MM.1S (cell line): ENCODE data around the gene CCSER1.
"Not testable (repeated sequence)": the region's sequence is repeated elsewhere in the genome, so short reads cannot be mapped to it uniquely, and the experiment has no call there.

Source experiments
- DNase-seq: peaks from one replicate; pipeline ENCODE4 v3.0.0-alpha.2; 2015
- H2AFZ ChIP-seq: fragments of 300-600 bp; sonication (generic); 2 replicates; pipeline ENCODE4 v1.6.0; 2016; ENCODE audit warnings: antibody characterized with exemption, low read length
- H3F3A ChIP-seq: fragments of 300-600 bp; sonication (generic); 2 replicates; pipeline ENCODE4 v1.6.1; 2016; ENCODE audit warnings: mild to moderate bottlenecking, antibody characterized with exemption, low read length, moderate library complexity, mixed read lengths; ENCODE audit not compliant: insufficient read depth
- H3K27ac ChIP-seq: fragments of 300-600 bp; sonication (generic); 2 replicates; pipeline ENCODE4 v1.5.1; 2016; ENCODE audit warnings: mild to moderate bottlenecking, low read length
- H3K27me3 ChIP-seq: fragments of 300-600 bp; sonication (generic); replicated peaks from 2 replicates; pipeline ENCODE4 v1.6.0; 2016; ENCODE audit warnings: low read length; ENCODE audit not compliant: insufficient read depth
- H3K36me3 ChIP-seq: fragments of 300-600 bp; sonication (generic); replicated peaks from 2 replicates; pipeline ENCODE4 v1.6.1; 2016; ENCODE audit warnings: mild to moderate bottlenecking, low read length, mixed read lengths; ENCODE audit not compliant: insufficient read depth
- H3K4me1 ChIP-seq: fragments of 300-600 bp; sonication (generic); 2 replicates; pipeline ENCODE4 v1.6.1; 2016; ENCODE audit warnings: low read length, mixed read lengths
- H3K4me2 ChIP-seq: fragments of 300-600 bp; sonication (generic); 2 replicates; pipeline ENCODE4 v1.6.0; 2016; ENCODE audit warnings: low read depth, low read length
- H3K4me3 ChIP-seq: fragments of 300-600 bp; sonication (generic); 2 replicates; pipeline ENCODE4 v1.5.1; 2016; ENCODE audit warnings: low read length, mixed read lengths
- H3K79me2 ChIP-seq: fragments of 300-600 bp; sonication (generic); 2 replicates; pipeline ENCODE4 v1.6.1; 2016; ENCODE audit warnings: mixed run types, low read length, mixed read lengths
- H3K9ac ChIP-seq: fragments of 300-600 bp; sonication (generic); 2 replicates; pipeline ENCODE4 v1.6.1; 2016; ENCODE audit warnings: low read length, mixed read lengths
- H3K9me2 ChIP-seq: fragments of 300-600 bp; sonication (generic); replicated peaks from 2 replicates; pipeline ENCODE4 v1.6.1; 2016; ENCODE audit warnings: mild to moderate bottlenecking, low read length, mixed read lengths; ENCODE audit not compliant: insufficient read depth
- H3K9me3 ChIP-seq: fragments of 300-600 bp; sonication (generic); replicated peaks from 2 replicates; pipeline ENCODE4 v1.6.1; 2016; ENCODE audit warnings: mild to moderate bottlenecking, low read length, mixed read lengths; ENCODE audit not compliant: insufficient read depth
- H4K20me1 ChIP-seq: fragments of 300-600 bp; sonication (generic); 2 replicates; pipeline ENCODE4 v1.6.1; 2016; ENCODE audit warnings: mild to moderate bottlenecking, low read length, moderate library complexity, mixed read lengths; ENCODE audit not compliant: insufficient read depth
- EZH2 ChIP-seq: fragments of 300-600 bp; sonication (generic); optimal IDR thresholded peaks from 2 replicates; pipeline ENCODE3; 2017; ENCODE audit warnings: low read depth, mild to moderate bottlenecking, antibody characterized with exemption, low read length, mixed read lengths
- EZH2phosphoT487 ChIP-seq: fragments of 300-600 bp; sonication (generic); IDR thresholded peaks from 2 replicates; pipeline ENCODE4 v1.6.1; 2018; ENCODE audit warnings: antibody characterized with exemption, low read length
- TF ChIP-seq, protein P1 (sequence below): fragments of 300-600 bp; sonication (generic); IDR thresholded peaks from 2 replicates; pipeline ENCODE4 v1.5.1; 2016; ENCODE audit warnings: antibody characterized with exemption, low read length, mixed read lengths

The CCSER1 gene

DNA sequence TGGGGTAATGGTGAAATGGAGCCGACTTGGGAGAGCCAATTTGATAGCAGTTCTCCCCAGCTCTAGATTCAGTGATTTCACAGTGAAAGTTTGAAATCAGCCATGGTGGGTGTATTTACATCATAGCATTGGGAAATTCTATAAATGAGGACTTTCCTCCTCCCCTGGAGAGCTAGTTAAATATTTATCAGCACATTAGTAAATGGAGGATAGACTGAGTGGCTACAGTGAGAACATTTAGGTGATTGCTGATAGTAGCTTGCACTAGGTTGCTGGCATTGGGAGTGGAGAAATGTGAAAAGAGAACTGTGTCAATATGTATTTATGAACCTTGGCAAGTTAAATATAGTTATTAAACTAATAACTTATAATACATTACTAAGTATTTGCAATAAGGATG is 347.3 kb downstream of the CCSER1 start:
- H3K4me2 ChIP-seq, result no peak overlapping the region
- no peaks in the 10 kb centered on the region for H3K36me3 ChIP-seq
- no peaks in the 10 kb centered on the region for H3F3A ChIP-seq
- no peaks in the 10 kb centered on the region for H4K20me1 ChIP-seq
- H3K27ac ChIP-seq, result no peak overlapping the region
- no peaks in the 10 kb centered on the region for H3K9me2 ChIP-seq
- H3K4me1 ChIP-seq, result no peaks in the 10 kb centered on the region
- H2AFZ ChIP-seq, result no peak overlapping the region
- no peaks in the 10 kb centered on the region for H3K79me2 ChIP-seq
- no peak overlapping the region for H3K9ac ChIP-seq
- H3K9me3 ChIP-seq, result no peaks in the 10 kb centered on the region
- H3K4me3 ChIP-seq, result no peak overlapping the region
- H3K27me3 ChIP-seq, result no peaks in the 10 kb centered on the region
- TF ChIP-seq, protein P1, sequence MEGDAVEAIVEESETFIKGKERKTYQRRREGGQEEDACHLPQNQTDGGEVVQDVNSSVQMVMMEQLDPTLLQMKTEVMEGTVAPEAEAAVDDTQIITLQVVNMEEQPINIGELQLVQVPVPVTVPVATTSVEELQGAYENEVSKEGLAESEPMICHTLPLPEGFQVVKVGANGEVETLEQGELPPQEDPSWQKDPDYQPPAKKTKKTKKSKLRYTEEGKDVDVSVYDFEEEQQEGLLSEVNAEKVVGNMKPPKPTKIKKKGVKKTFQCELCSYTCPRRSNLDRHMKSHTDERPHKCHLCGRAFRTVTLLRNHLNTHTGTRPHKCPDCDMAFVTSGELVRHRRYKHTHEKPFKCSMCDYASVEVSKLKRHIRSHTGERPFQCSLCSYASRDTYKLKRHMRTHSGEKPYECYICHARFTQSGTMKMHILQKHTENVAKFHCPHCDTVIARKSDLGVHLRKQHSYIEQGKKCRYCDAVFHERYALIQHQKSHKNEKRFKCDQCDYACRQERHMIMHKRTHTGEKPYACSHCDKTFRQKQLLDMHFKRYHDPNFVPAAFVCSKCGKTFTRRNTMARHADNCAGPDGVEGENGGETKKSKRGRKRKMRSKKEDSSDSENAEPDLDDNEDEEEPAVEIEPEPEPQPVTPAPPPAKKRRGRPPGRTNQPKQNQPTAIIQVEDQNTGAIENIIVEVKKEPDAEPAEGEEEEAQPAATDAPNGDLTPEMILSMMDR, result no peak
- TF ChIP-seq EZH2 (no peak), EZH2phosphoT487 (no peak)
- no peak for DNase-seq

DNA sequence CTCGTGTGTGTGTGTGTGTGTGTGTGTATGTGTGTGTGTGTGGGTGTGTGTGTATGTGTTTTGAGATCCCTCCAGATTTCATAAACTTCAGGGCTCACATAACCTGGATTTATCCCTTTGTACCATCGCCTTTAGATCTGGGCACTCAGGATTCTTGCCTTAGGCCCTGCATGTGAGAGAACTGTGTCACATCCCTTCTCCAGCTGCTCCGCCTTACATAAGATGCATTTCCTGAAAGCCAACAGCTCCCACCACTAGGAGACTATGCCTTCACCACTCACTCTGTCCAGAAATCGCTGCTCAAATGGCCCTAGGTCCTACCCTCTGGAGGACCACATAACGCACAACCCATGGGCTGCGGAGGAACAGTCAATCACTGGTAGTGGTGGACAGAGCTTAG is 348.8 kb downstream of the CCSER1 start:
- Histone ChIP-seq H3K4me3 (no peak overlapping the region), H3K4me1 (no peaks in the 10 kb centered on the region), H3K9ac (no peak overlapping the region), H3K36me3 (no peaks in the 10 kb centered on the region), H3K27me3 (no peaks in the 10 kb centered on the region), H3K9me3 (no peaks in the 10 kb centered on the region), H3K79me2 (no peaks in the 10 kb centered on the region), H2AFZ (no peak overlapping the region), H3K4me2 (no peak overlapping the region), H3K27ac (no peak overlapping the region), H4K20me1 (no peaks in the 10 kb centered on the region), H3F3A (no peaks in the 10 kb centered on the region), H3K9me2 (no peaks in the 10 kb centered on the region)
- TF ChIP-seq EZH2phosphoT487, result no peak
- TF ChIP-seq, protein P1, result no peak
- no peak for TF ChIP-seq EZH2
- DNase-seq, result no peak

DNA sequence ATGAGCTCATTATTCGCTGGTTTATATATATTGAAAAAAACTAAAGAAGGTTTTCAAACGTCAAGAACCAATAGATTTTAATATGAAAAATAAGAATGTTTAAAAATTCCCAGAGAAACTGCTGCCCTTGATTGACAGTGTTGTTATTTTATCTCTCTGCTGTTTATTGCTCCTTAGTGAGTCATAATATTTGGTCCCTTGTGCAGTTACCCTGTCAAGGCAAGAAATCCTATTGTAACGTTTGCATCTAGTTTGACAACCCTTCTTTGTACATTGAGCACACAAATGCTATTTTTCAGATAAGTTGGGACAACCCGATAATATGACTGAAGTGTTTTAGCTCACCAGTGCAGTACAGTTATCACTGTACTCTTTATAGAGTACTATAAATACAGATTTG is 349.4 kb downstream of the CCSER1 start:
- H3K4me3 ChIP-seq, result no peak overlapping the region
- no peaks in the 10 kb centered on the region for H3K27me3 ChIP-seq
- H3K4me1 ChIP-seq, result no peaks in the 10 kb centered on the region
- H3K36me3 ChIP-seq, result no peaks in the 10 kb centered on the region
- H3K9me2 ChIP-seq, result no peaks in the 10 kb centered on the region
- no peak overlapping the region for H3K27ac ChIP-seq
- H2AFZ ChIP-seq, result no peak overlapping the region
- H3F3A ChIP-seq, result no peaks in the 10 kb centered on the region
- no peak for DNase-seq
- H3K9ac ChIP-seq, result no peak overlapping the region
- H3K79me2 ChIP-seq, result no peaks in the 10 kb centered on the region
- H3K4me2 ChIP-seq, result no peak overlapping the region
- no peaks in the 10 kb centered on the region for H3K9me3 ChIP-seq
- no peak for TF ChIP-seq EZH2phosphoT487
- TF ChIP-seq EZH2, result no peak
- TF ChIP-seq, protein P1, result no peak
- H4K20me1 ChIP-seq, result no peaks in the 10 kb centered on the region

DNA sequence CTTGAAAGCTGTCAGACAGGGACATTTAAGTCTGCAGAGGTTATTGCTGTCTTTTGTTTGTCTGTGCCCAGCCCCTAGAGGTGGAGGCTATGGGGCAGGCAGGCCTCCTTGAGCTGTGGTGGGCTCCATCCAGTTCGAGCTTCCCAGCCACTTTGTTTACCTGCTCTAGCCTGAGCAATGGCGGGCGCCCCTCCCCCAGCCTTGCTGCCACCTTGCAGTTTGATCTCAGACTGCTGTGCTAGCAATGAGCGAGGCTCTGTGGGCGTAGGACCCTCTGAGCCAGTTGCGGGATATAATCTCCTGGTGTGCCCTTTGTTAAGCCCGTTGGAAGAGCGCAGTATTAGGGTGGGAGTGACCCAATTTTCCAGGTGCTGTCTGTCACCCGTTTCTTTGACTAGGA is 357.7 kb downstream of the CCSER1 start:
- not testable (repeated sequence) for DNase-seq, H3K9me2 ChIP-seq, H3K9me3 ChIP-seq, H3K27me3 ChIP-seq, H3K4me2 ChIP-seq, H3K4me3 ChIP-seq, H2AFZ ChIP-seq, H3K79me2 ChIP-seq, H3F3A ChIP-seq, H3K4me1 ChIP-seq, H4K20me1 ChIP-seq, H3K36me3 ChIP-seq, H3K27ac ChIP-seq, H3K9ac ChIP-seq
